Measurements from ENCODE around the gene POLR3E.

DNA sequence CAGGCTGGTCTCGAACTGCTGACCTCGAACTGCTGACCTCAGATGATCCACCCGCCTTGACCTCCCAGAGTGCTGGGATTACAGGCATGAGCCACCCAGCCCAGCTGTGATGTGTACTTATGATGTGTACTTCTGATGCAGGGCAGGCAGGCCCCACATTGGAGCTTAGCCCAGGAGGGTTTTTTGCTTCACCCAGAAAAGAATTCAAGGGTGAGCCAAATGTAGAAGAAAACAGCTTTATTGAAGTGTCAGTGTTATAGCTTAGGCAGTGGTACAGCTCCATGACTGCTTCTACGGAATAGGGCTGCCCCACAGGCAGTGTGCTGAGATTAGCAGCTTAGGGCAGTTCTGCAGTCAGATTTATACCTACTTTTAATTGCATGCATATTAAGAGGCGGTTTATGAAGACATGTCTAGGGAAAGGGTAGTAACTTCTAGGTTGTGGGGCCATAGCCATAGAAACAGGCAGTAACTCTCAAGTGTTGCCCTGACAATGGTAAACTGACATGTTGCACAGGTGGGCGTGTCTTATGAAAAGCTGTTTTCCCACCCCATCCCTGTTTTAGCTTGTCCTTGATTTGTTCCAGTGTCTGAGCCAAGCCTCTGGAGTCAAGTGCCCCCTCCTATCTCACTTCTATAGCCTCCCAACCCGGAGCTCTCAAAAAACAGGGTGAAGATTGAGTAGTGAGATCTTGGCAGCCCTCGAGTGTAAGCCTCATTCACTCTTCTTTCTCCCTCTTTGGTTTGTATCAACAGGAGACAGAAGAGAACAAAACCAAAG is 24.1 kb upstream of the POLR3E start:
- TF ChIP-seq EZH2 (IDR thresholded peaks at IDR 0.05; ENCODE audit: insufficient read depth, poor library complexity, severe bottlenecking): no peak
- TF ChIP-seq EZH2phosphoT487 (IDR thresholded peaks at IDR 0.05; ENCODE audit: insufficient read depth, low read depth): no peak
